GM18502 (cell line): ENCODE data around the gene CLEC4D.
"Not testable (repeated sequence)": the region's sequence is repeated elsewhere in the genome, so short reads cannot be mapped to it uniquely, and the experiment has no call there.

Experiments
- ATAC-seq: cut with Tn5 transposase; IDR thresholded peaks from one replicate; pipeline ENCODE4 v1.9.1; 2021; ENCODE audit warnings: mild to moderate bottlenecking; ENCODE audit not compliant: unreplicated experiment, poor library complexity

The CLEC4D gene

DNA sequence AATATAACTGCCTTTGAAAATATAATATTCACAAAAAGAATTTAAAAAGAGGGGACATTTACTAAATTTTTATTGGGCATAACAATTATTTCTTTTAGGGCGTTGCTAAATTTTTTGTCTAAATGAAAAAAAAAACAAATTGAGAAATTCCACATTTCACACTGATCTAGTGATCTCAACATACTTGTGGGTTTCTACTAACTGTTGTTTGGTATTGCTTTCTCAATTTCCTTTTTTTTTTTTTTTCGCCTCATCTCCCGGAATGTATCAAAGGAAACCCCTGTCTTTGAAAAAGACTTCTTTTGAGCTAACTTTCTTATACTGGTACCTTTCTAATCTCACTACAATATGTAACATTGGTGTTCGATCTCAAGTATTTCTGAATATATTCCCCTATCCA is at the start of gene CLEC4D:
Gene CLEC4D (plus strand): TSS at position 248 of the 400 bp plus-strand sequence. CDS start 230 bp downstream, outside the sequence.
- no peak for ATAC-seq

DNA sequence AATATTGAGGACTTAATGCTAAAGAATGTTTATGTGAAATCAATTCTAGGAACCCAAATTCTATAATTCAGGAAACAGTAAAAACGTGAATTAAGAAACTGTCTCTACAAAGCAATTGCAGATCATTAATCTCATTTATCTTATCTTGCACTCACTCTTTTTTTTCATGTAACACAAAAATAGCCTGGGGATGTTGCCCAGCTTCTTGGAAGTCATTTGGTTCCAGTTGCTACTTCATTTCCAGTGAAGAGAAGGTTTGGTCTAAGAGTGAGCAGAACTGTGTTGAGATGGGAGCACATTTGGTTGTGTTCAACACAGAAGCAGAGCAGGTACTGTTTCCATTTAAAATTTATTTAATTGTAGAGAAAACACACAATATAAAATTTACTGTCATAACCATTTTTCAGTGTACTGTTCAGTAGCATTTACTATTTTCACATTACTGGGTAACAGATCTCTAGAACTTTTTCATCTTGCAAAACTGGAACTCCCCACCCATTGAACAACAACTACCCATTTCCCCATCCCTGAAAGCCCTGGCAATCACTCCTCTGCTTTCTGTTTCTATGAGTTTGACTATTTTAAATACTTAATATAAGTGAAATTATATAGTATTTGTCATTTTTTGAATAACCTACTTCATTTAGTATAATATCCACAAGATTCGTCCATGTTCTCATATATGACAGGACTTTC is 47.9 kb upstream of the CLEC4D start:
- ATAC-seq = no peak

DNA sequence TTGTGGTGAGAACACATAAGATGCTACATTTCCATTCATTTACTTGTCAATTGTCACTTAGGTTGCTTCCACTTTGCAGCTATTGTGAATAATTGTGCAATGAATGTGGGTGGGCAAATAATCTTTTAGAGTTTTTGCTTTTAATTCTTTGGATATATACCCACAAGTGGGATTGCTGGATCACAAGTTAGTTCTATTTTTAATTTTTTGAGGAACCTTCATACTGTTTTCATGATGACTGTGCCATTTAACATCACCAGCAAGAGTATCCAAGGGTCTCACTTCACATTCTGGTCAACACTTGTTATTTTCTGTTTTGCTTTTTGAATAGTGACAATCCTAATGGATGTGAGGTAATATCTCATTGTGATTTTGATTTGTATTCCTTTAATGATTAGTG is 47.1 kb upstream of the CLEC4D start:
- no peak for ATAC-seq

DNA sequence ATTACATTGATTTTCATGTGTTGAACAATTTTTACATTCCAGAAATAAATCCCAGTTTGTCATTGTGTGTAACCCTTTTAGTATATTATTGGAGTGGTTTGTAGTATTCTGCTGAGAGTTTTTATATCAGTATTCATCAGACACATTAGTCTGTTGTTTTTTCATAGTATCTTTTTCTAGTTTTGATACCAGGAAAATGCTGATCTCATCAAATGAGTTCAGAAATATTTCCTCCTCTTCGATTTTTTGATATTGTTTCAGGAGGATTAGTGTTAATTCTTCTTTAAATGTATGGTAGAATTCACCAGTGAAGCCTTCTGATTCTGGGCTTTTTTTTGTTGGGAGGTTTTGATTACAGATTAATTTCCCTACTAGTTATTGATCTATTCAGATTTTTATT is 42.2 kb upstream of the CLEC4D start:
- ATAC-seq = no peak

DNA sequence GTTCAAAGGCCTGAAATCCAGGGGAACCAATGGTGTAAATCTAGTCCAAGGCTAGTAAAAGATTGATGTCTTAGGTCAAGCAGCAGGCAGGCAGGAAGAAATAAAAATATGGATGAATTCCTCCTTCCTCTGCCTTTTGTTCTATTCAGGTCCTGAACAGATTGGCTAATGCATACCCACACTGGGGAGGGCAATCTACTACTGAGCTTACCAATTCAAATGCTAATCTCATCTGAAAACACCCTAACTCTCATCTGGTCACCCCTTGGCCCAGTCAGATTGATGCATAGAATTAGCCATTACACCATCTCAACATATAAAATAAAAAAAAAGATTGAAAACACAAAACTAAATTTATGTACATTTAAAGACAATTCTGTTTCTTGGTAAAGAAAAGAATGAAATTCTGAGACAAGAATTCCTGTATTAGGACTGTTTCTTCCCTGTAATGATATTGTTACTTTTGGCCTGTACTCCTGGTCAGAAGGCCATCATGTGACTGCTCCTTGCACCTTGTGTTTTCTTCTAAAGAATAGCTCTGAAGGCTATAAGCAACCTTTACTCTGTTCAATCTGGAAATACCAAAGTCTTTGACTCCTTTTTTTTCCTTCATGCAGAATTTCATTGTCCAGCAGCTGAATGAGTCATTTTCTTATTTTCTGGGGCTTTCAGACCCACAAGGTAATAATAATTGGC is 37.6 kb upstream of the CLEC4D start:
- no peak for ATAC-seq

DNA sequence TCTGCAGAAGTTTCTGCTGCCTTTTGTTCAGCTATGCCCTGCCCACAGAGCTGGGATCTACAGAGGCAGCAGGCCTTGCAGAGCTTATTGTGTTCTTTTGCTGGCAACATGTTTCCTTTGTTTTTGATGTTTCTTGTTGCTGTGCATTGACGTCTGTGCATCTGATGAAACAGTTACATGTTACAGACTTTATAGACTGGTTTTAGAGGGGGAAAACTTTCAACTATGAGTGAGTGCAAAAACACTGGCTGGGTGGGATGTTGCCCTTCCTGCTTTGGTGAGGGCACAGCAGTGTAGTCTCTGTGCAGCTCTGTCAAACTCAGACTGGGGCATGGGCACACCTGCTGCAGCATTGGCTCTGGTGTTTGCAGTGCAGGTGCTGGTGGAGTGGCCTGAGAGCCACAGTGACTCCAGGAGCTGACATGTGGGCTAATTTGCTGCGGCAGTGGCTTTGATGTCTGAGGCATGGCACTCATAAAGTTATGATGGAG is 30.7 kb upstream of the CLEC4D start:
- no peak for ATAC-seq

DNA sequence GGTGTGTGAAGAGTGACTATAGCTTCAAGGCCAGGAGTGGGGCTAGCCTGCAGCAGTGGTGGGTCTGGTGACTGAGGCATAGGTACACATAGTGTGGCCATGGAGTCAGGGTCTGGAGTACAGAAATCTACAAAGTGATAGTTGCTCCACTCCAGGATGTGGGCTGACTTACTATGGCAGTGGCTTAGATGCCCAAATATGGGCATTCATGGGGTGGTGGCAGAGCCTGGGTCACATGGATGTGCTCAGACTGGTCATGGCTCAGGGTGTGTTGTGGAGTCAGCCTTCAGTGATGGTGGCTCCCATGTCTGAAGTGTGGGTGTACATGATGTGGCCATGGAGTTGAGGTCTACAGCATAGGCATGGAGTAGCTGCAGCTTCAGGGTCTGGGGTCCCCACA is 30.2 kb upstream of the CLEC4D start:
- ATAC-seq = no peak

DNA sequence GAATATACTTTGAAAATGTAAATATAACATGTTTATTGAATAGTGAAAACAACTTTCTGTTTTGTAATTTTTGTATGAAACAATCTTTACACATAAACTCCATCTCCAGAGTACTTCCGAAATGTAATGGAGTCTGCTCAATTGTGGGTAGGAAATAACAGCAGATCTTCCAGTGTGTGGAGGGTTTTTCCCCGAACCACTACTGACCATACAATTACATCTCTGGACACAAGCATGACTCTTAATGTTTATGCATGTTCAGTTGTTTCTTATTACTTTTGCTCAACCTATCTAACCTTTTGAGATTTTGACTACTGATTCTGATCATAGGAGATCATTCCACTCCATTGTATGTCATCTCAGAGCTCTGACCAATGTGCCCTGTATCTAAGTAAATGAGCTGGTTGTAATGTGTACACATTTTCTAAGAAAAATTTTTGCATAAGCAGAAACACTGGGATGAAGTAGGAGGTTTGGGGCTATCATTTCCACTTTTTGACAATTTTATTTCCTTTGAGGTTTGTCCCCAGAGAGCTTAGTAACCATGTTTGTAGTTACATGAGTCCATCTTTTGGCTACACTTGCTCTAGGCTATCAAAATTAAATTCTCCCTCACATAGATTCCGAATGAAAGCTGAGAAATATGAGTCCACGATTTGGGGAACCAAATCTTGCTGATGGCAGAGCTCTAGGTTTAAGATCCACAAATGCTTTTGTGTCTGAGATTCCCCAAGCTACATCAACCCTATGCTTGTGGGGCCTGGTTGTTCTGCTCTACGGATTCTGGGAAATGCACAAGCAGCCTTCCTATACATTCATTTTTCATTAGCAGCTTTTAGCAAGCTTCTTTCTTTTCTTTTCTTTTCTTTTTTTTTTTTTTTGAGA is 21.4 kb upstream of the CLEC4D start:
- no peak for ATAC-seq

DNA sequence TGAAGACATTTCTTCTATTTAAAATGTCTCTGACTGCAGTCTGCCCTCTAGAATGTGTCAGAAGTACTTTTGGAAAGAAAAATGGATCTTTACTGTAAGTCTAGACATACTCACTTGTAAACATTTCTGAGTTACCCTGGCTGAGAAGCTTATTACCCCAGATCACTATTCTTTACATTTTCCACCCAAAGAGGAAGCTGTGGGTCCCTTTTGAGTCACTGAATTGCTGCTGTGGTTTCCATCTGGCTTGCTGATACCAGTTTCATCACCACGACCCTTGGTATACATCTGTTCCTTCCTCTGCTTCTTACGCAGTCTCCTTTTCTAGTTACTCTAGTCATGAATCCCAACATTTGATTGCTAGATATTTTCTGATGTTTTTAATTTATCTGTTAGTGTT is 20.2 kb upstream of the CLEC4D start:
- peak; percentile 98 for ATAC-seq

DNA sequence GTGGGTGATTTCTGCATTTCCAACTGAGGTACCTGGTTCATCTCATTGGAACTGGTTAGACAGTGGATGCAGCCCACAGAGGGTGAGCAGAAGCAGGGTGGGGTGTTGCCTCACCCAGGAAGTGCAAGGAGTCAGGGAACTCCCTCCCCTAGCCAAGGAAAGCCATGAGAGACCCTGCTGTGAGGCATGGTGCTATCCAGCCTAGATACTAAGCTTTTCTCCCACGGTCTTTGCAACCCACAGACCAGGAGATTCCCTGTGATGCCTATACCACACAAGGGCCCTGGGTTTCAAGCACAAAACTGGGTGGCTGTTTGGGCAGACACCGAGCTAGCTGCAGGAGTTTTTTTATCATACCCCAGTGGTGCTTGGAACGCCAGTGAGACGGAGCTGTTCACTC is 17.6 kb upstream of the CLEC4D start:
- ATAC-seq = not testable (repeated sequence)

DNA sequence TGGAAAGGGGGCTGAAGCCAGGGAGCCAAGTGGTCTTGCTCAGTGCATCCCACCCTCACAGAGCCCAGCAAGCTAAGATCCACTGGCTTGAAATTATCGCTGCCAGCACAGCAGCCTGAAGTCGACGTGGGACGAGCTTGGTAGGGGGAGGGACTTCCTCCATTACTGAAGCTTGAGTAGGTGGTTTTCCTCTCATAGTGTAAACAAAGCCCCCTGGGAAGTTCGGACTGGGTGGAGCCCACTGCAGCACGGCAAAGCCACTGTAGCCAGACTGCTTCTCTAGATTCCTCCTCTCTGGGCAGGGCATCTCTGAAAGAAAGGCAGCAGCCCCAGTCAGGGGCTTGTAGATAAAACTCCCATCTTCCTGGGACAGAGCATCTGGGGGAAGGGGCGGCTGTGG is 17.2 kb upstream of the CLEC4D start:
- not testable (repeated sequence) for ATAC-seq

DNA sequence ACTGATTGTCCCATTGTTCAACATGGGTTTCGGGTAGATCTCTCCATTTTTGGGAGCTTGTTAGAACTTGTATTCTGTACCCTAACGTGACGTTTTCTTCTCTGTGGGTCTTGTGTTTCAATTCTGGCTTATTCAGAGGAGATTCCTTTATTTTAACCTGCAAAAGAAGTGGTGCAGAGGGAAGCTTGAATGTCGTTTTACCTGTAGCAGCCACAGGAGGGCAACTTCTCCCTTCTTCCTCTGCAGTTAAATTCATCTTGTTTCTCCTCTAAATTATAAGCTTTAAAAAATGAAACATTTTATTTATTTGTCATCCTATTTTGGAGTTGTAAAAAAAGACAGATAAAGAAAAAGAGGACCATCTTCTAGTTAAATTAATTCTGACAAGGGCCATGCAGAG is 13.7 kb upstream of the CLEC4D start:
- ATAC-seq = no peak

DNA sequence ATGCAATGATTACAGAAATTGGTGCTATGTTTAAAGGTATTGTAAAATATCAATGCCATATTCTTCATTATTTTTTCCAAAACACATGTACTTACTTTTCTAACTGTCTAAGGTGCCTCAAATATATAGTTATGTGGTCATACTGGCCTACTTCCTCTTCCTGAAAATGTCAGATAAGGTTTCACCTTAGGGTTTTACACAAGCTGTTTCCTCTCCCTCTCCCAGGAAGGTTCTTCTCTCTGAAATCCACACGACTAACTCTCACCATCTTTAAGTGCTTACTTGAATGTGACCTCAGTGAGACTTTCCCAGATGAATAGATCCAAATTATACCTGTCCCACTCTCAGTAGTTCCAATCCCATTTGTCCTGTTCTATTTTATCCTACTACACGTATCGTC is 11.6 kb upstream of the CLEC4D start:
- ATAC-seq = no peak

DNA sequence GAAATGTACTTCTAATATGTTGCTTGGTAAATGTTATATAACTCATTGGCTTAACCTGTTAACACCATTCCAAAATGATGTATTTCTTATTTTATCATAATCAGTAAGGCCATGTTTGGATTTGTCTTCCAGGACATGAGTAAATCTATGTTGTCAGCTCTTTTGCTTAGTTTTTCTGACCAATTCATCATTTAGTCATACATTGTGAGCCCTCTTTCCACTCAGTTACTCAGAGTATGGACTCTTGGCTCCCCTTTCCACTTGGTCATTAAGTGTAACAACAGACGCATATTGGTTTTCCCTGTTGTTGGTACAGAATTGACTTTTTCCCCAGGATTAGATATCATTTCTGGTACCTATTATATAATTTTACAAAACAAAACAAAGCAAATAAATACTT is 9.0 kb upstream of the CLEC4D start:
- no peak for ATAC-seq

DNA sequence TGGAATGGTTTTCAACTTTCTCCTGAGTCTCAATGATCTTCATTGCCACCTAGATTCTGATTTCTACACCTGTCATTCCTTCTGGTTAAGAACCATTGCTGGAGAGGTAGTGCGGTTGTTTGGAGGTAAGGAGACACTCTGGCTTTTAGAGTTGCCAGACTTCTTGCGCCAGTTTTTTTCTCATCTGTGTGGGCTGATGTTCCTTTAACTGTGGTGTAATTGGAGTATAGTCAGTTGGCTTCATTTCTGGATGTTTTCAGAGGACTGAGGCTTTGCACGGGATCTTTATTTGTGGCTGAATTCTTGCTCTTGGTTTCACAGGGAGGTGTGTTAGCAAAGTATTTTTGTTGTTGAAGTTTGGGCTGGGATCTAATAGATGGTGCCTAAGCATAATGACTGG is 5.7 kb upstream of the CLEC4D start:
- no peak for ATAC-seq

DNA sequence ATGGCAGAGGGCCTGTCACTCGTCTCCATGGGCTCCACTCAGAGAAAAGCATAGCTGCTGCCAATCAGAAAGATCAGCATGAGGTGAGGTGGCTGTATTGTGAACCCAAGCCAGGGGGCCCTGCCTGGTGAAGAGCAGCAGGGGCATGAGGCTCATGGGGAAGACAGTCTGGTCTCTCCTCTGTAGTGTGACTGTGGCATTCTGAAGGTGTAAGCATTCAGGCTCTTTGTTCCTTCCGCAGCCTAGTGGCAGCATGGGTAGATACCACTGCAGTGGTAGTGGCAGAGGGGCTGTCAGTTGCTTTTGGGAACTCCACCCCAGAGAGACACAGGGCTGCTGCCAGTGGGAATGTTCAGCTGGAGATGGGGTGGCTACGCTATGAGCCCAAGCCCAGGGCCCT is 5.1 kb upstream of the CLEC4D start:
- ATAC-seq = no peak

DNA sequence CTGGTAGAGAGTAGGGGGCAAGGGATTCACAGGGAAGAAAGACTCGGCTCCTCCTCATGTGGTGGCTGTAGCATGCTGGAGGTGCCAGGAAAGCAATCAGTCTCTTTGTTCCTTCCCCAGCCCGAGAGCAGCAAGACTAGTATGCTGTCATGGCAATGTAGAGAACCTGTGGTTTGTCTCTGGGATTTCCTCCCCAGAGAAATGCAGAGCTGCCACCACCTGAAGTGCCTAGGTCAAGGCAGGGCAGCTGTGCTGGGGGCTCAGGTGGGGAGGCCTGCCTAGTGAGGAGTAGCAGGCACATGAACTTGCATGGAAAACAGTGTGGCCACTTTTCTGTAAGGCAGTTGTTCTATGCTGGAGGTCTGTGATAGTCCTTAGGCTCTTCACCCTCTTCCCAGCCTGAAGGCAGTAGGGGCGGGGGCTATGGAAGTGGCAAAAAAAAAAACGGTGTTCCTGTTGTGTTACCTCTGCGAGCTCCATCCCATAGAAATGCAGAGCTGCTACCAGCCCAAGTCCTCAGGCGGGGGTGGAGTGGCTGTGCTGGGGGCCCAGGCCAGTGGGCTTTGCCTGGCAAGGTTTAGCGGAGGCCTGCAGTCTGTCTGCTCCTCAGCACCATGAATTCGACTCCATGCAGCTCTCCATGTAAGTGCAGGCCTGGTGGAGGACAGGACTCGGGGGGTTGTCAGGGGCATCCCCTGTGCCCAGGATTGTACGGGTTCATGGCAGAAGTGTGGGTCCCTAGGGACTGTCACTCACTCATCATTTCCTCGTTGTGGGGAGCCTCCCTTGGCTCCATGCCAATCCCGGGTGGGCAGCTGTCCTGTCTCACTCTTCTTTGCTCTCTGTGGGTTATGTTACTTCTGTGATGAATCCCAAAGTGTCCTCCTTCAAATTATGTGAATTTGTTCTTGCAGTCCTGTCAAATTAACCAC is 4.1 kb upstream of the CLEC4D start:
- ATAC-seq = no peak

DNA sequence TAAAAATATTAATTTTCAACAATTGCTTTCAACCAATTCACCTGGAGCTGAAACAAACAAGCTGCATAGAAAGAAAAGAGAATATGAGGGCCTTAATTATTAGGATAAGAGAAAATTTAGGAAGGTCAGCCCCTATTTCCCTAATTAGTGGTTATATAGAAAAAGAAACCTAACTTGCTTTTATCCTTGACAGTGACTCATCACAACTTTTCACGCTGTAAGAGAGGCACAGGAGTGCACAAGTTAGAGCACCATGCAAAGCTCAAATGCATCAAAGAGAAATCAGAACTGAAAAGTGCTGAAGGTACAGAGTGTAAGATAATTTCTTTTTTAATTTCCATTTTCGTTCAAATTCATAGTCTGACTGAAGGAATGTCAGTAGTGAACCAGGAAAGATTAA is 4.7 kb downstream of the CLEC4D start:
- ATAC-seq = no peak

DNA sequence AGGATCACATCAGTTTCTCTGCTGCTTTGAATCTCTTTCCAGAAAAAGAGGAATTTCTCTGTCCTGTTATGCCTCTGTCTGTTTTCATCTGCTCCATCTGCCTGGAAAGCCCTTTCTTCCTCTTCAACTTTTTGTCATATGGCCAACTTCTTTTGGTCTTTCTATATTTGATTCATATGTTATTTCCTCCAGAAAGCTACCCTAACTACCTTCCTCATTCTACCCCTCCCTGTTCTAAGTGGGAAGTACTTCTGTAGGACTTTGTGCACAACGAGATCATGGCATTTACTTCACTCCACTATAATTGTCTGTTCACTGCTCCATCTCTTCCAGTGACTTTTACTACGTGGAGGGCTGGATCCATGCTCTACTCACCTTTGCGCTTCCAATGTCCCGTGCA is 5.9 kb downstream of the CLEC4D start:
- ATAC-seq = no peak
